NCI-H2196 (cell line): ENCODE measurements around the gene SUPT6H.

Source experiments
- DNase-seq: peaks from one replicate; lab custom pipeline; 2025; ENCODE audit not compliant: unreplicated experiment; lab: John Stamatoyannopoulos, UW

Gene SUPT6H

GRCh38 chr17:28661635-28662526, at the start of gene SUPT6H, which contains the start of gene SDF2:
Gene SUPT6H, plus strand, starts transcription at chr17:28662205. Its CDS starts 11,197 bp downstream, at chr17:28673402.
Gene SDF2, minus strand, starts transcription at chr17:28661906. Its CDS starts 30 bp downstream, at chr17:28661876.
- peak; percentile 64 for DNase-seq

GRCh38 chr17:28612531-28612930, 49.5 kb upstream of the SUPT6H start:
- DNase-seq, result no peak

- no peak for DNase-seq
These were observed 48.8 kb upstream of the SUPT6H start for GRCh38 chr17:28612936-28613872.

GRCh38 chr17:28613931-28614381, 48.0 kb upstream of the SUPT6H start, which contains the start of gene RSKR:
Gene RSKR, minus strand, starts transcription at chr17:28614185. Its CDS starts 24 bp downstream, at chr17:28614161.
- DNase-seq, result no peak

GRCh38 chr17:28615260-28615940, 46.6 kb upstream of the SUPT6H start:
- DNase-seq, result no peak

GRCh38 chr17:28616281-28616680, 45.7 kb upstream of the SUPT6H start:
- DNase-seq, result no peak

- no peak for DNase-seq
These were observed 43.5 kb upstream of the SUPT6H start for GRCh38 chr17:28618464-28618863.

GRCh38 chr17:28620010-28620409, 42.0 kb upstream of the SUPT6H start:
- DNase-seq, result no peak

GRCh38 chr17:28622186-28622585, 39.8 kb upstream of the SUPT6H start:
- no peak for DNase-seq

GRCh38 chr17:28623696-28624095, 38.3 kb upstream of the SUPT6H start:
- DNase-seq, result no peak

- DNase-seq, result no peak
These were observed 37.9 kb upstream of the SUPT6H start for GRCh38 chr17:28624148-28624547.

- DNase-seq, result no peak
These were observed 35.2 kb upstream of the SUPT6H start for GRCh38 chr17:28626818-28627217.

GRCh38 chr17:28634206-28634865, 27.7 kb upstream of the SUPT6H start:
- no peak for DNase-seq

GRCh38 chr17:28635506-28635905, 26.5 kb upstream of the SUPT6H start:
- no peak for DNase-seq

- no peak for DNase-seq
These were observed 20.4 kb upstream of the SUPT6H start for GRCh38 chr17:28641579-28641978.

- DNase-seq, result peak; percentile 23
These were observed 17.8 kb upstream of the SUPT6H start for GRCh38 chr17:28643983-28644786.

- peak; percentile 84 for DNase-seq
These were observed 17.0 kb upstream of the SUPT6H start, which contains the start of gene BLTP2 for GRCh38 chr17:28644787-28645575. Gene BLTP2, minus strand, starts transcription at chr17:28645158. Its CDS starts 102 bp downstream, at chr17:28645056.

- DNase-seq, result no peak
These were observed 16.4 kb upstream of the SUPT6H start for GRCh38 chr17:28645576-28645939.
